ENCODE results near the gene MC4R.
"Not testable (repeated sequence)": the region's sequence is repeated elsewhere in the genome, so short reads cannot be mapped to it uniquely, and the experiment has no call there.

Gene MC4R

DNA sequence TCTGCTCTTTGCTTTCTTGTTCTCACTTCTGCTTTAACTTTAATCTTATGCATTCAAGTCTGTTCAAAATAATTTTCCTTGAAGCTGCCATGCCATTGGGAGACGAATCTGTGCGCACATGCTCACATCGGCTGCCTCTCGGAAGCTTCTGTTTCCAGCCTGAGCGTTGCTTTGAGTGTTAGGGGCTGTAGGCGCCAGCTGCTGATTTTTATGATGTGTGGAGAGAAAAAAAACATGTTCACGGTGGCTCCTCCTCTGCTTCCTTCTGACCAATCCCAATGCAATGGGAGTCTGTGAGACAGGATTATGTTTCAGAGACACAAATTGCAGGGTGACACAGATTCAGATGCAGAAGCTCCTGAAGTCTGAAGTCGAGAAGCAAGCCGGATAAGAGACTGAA, at the start of gene MC4R:
TSS of gene MC4R (minus strand) at position 180 of the 400 bp plus-strand sequence. CDS start 426 bp downstream, outside the sequence.
- no peak for DNase-seq (ENCODE audit: low read depth in 2 of 2)

- not testable (repeated sequence) for DNase-seq (ENCODE audit: low read depth in 2 of 2)
These were observed 49.7 kb upstream of the MC4R start for GRCh38 chr18:60422306-60422705.

DNA sequence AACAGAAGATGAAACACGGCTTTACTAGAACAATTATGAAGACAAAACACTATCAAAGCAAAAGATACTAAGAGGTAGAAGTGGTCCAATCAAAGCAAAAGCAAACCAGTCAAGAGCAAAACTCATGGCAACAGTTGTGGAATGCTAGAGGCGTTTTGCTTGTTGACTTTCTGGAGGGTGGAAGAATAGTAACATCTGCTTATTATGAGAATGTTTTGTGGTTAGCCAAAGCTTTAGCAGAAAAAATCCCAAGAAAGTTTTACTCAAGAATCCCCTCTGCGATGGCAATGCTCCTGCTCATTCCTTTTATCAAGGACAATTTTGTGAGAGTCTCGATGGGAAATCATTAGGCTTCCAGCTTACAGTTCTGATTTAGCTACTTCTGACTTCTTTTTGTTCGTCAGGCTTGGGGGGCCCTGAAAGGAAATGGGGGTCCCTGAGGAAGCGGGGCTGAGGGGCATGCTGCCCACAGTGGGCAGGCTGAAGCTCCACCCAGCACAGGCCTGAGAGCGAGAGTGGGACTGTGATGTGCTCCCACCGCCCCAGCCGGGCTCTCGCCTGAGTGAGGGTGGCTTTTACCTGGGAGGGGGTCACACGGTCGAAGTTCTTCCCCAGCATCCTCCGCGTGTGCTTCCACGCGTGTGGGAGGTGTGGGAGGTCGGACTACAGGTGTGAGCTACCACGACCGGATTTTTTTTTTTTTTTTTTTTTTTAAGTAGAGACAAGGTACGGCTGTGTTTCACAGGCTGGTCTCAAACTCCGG, 49.0 kb upstream of the MC4R start:
- no peak for DNase-seq (ENCODE audit: low read depth in 2 of 2)

- no peak for DNase-seq (ENCODE audit: low read depth in 2 of 2)
These were observed 45.4 kb upstream of the MC4R start for GRCh38 chr18:60417946-60418345.

DNA sequence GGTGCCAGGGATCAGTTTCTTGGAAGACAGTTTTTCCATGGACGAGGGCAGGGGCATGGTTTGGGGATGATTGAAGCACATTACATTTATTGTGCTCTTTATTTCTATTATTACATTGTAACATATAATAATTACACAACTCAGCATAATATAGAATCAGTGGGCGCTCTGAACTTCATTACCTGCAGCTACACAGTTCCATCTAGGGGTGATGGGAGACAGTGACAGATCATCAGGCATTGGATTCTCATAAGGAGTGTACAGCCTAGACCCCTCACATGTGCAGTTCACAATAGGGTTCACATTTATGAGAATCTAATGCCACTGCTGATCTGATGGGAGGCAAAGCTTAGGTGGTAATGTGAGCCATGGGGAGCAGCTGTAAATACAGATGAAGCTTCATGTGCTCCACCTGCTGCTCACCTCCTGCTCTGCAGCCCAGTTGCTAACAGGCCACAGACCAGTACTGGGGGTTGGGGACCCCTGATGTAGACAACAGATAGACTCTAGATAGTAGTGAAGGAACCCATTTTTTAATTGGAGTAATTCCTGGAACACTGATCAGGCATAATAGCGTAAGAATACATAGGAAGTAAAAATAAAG, 41.5 kb upstream of the MC4R start:
- no peak for DNase-seq (ENCODE audit: low read depth in 2 of 2)

DNA sequence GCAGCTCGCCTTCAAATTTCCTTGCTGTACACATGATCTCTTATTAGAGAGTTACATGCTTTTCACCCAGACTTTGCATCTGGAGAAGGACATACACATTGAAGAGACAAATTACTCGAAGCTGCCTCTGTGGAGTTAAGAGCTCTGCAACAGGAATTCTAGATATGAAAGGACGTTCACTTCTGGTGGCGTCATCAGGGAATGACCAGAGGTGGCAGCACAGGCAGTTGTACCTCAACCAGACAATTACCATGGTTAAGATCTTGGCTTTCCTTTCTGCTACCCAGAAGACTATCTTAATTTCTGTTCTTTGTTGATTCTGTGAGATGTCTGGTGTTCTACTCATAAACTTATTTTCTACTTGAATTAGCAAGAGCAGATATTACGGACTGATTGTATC, 39.1 kb upstream of the MC4R start:
- no peak for DNase-seq (ENCODE audit: low read depth in 2 of 2)

DNA sequence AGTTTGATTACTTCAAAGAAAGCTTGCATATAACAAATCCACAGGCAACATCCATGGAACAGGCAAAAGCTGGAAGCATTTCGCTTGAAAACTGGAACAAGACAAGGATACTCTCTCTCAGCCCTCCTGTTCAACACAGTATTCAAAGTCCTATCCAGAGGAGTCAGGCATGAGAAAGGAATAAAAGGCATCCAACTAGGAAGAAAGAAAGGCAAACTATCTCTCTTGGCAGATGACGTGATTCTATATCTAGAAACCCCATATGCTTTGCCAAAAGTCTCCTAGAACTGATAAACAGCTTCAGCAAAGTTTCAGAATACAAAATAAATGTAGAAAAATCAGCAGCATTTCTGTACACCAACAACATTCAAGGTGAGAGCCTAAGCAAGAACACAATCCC, 34.1 kb upstream of the MC4R start:
- no peak for DNase-seq (ENCODE audit: low read depth in 2 of 2)

DNA sequence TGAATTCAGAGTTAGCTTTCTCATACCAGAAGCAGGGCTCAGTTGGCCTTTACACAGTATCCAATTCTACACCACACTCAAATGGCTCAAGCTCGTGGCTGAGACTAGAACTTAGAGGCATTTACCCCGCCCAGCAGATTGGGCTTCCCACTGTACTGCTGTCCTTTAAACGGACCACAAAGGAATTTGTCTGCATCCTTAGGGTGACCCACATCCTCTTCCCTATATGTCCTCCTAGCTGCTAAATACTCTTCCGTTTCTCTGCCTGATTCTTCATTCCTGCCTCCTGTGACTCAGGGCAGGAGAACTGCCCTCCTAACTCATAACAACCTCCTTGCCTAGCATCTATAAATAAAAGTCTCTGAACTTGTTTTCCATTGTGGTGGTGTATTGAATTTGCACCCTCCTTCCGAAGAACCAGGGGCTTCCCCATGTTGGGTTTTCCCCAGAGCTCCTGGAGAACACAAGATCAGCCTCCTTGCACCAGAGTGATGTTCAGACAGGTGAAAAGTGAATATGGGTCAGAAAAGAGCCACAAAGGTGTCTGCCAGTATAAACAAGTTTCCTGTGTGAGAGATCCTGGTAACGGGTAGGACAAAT, 32.0 kb upstream of the MC4R start:
- DNase-seq (ENCODE audit: low read depth in 2 of 2), result no peak

- no peak for DNase-seq (ENCODE audit: low read depth in 2 of 2)
These were observed 28.8 kb upstream of the MC4R start for GRCh38 chr18:60401346-60401745.

GRCh38 chr18:60391571-60392226, 19.1 kb upstream of the MC4R start:
- DNase-seq (ENCODE audit: low read depth in 2 of 2), result no peak

DNA sequence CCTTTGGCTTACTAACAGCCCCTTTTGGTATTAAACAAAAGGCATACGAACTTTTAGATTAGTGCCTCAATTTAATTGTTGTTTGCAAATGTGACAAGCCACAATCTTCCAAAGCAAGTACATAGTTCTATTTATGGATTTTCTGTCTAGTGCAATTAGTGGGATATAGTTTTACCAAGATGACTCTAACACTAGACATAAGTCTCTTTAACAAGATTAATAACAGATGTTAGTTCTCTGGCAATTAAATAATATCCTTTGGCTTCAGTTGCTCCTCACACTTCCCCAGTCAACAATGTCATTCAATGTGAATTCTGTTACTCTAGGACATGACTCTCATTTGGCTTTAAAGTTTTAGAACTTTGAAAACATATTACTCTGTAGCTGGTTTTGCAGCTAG, 16.7 kb upstream of the MC4R start:
- no peak for DNase-seq (ENCODE audit: low read depth in 2 of 2)

DNA sequence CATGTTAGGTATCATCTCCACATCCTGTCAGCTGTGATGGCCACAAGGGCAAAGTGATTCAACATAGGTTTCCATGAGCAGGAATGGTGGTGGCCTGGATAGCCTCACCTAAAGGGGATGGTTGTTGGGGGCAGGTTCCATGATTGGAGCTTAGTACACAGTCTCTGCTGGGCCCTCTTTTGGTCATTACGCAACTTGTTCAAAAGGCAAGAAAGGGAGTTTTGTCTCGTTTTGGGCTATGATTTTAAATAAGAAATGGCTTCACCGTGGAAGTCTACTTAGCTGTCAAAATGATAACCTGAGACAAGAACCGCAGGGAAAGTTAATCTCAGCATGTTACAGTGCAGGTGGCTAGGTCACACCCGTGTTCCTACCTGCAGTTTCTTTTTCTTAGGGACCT, 13.1 kb upstream of the MC4R start:
- DNase-seq (ENCODE audit: low read depth in 2 of 2), result no peak

- DNase-seq (ENCODE audit: low read depth in 2 of 2), result no peak
These were observed 11.3 kb upstream of the MC4R start for GRCh38 chr18:60383893-60384292.

DNA sequence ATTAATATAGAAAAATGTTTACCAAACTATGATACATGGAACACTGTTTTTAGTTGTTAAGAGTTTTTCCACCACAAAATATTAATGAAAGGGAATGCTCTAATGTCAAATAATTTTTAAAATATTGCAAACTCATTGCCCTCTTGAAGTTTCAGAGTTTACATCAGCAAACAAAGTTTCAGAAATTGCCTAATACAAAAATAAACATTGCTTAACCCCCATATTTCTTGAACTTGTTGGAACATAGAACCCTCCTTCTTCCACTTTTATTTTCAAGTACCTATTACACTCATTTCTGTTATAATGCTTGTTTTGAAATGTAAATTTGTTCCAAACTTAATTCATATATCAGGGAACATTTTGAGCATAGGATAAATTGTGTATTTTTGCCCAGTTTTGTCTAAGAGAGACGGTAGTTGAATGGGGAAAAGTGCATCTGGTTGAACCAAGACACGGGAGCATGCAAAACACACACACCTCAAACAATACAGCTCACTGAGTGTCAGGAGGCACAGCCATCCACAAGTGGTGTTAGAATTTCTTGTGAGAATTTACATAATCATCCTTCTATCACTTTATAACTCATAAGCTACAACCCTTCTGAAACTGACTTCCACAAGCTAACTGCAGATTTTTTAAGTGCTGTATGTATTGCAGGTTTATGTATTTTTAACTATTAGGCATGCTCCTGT, 5.3 kb upstream of the MC4R start:
- DNase-seq (ENCODE audit: low read depth in 2 of 2), result no peak

- DNase-seq (ENCODE audit: low read depth in 2 of 2), result no peak
These were observed 443 bp downstream of the MC4R start for GRCh38 chr18:60372132-60372531.

DNA sequence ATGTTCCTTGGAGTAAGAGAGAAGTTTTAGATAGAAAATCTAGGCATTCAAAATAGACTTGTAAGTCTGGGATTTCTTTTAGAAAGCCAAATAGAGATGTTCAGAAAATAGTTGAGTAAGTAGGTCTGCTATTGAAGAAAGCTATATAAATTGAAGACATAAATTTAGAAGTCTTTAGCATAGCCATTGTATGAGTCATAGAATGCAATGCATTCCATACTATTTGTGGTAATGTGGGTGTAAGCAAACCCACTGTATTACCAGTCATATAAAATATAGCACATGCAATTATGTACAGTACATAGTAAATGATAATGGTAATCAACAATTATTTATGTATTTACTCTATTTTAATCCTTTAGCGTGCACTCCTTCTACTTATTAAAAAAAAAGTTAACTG, 14.1 kb downstream of the MC4R start:
- DNase-seq (ENCODE audit: low read depth in 2 of 2), result no peak

GRCh38 chr18:60350941-60351340, 21.6 kb downstream of the MC4R start:
- DNase-seq (ENCODE audit: low read depth in 2 of 2), result no peak

DNA sequence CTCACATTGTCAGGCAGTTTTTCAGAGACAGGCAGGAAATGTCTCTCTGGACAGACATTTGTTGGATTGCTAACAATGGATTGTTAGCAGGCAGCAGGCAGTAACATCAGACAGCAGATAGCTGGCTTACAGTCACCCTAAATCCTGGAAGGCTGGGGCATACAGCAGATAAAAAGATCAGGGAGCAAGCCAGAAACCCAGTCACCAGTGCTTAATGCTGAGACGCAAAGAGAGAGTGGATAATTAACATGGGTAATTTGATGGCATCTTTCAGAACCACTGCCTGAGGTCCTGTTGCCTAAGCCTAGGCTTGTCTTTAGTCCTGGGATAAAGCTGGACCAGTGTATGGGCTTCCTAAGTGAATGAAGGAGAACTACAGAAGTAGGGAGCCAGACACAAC, 22.4 kb downstream of the MC4R start:
- DNase-seq (ENCODE audit: low read depth in 2 of 2), result no peak

- DNase-seq (ENCODE audit: low read depth in 2 of 2), result no peak
These were observed 25.0 kb downstream of the MC4R start for GRCh38 chr18:60347526-60348045.

DNA sequence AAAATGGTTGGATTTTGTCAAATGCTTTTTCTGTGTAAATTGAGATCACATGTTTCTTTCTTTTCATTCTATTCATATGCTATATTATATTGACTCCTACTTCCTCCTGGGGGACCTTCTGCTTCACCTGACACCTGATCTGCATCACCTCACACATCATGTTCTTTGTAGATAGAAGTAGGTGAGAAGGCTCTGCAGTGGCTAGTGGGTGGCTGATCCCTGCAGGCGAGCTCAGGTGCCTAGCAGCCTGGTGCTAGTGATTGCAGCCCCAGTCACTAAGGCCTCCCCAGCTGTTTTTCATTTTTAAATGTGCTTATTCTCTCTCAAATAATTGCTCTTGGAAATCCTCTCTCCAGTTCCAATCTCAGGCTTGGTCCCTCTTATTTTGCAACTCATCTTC, 33.6 kb downstream of the MC4R start:
- DNase-seq (ENCODE audit: low read depth in 2 of 2), result no peak

DNA sequence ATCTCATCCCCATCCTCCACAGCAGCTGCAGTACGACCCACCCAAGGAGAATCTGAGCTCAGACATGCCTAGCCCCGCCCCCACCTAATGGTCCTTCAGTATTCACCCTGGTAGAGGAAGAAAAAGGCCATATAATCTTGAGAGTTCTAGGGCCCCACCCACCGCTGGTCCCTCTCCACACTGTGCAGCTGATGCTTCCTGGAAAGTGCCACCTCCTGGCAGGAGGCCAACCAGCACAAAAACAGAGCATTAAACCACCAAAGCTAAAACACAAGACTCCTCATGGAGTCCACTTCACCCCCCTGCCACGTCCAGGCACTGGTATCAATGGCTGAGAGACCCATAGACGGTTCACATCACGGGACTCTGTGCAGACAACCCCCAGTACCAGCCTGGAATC, 40.7 kb downstream of the MC4R start:
- no peak for DNase-seq (ENCODE audit: low read depth in 2 of 2)

DNA sequence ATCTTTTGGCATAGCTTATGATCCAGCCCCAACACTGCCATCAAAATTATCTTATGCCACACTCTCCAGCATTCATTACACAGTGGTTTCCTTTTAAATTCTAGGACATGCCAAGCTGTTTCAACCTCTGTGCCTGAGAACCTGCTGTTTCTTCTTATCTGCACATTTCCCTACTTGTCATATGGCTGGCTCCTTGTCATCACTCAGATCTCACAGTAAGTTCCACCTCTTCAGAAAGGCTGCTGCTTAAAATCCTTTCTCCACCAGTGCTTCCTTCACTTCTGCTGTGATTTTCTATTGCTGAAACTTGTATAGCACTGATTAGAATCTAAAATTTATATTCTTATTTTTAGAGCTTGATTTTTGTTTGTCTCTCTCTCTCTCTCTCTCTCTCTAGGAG, 43.4 kb downstream of the MC4R start:
- no peak for DNase-seq (ENCODE audit: low read depth in 2 of 2)
